GM19193 (cell line): ENCODE results near the gene CLIC1.

Experiments
- POLR2A ChIP-seq: IDR thresholded peaks from 4 replicates; pipeline ENCODE4 v1.6.1; 2011; ENCODE audit not compliant: insufficient read depth, insufficient read length; ENCODE audit errors: extremely low read depth

The CLIC1 gene

GRCh38 chr6:31761343-31761742 lies 25.0 kb upstream of the CLIC1 start:
- TF ChIP-seq POLR2A = no peak

- no peak for TF ChIP-seq POLR2A
Measured at GRCh38 chr6:31760790-31761189, 24.5 kb upstream of the CLIC1 start.

- no peak for TF ChIP-seq POLR2A
Measured at GRCh38 chr6:31758281-31758680, 22.0 kb upstream of the CLIC1 start.

- TF ChIP-seq POLR2A = no peak
Measured at GRCh38 chr6:31752739-31753319, 16.5 kb upstream of the CLIC1 start.

GRCh38 chr6:31750411-31751022 lies 14.2 kb upstream of the CLIC1 start:
- TF ChIP-seq POLR2A = no peak

- no peak for TF ChIP-seq POLR2A
Measured at GRCh38 chr6:31749301-31750036, 13.1 kb upstream of the CLIC1 start.

GRCh38 chr6:31744422-31744821 lies 8.1 kb upstream of the CLIC1 start:
- no peak for TF ChIP-seq POLR2A

- TF ChIP-seq POLR2A = no peak
Measured at GRCh38 chr6:31742894-31743293, 6.6 kb upstream of the CLIC1 start.

GRCh38 chr6:31741815-31742214 lies 5.5 kb upstream of the CLIC1 start:
- no peak for TF ChIP-seq POLR2A

GRCh38 chr6:31740397-31741223 lies 4.3 kb upstream of the CLIC1 start:
- no peak for TF ChIP-seq POLR2A

- TF ChIP-seq POLR2A = peak; percentile 58
Measured at GRCh38 chr6:31739639-31740396, 3.5 kb upstream of the CLIC1 start, which contains the start of gene MSH5. Gene MSH5 (plus strand): TSS chr6:31740005. CDS start chr6:31740467, 462 bp downstream.

GRCh38 chr6:31737991-31738979 lies 2.0 kb upstream of the CLIC1 start:
- TF ChIP-seq POLR2A = peak; percentile 42

GRCh38 chr6:31737315-31737990 lies 1.1 kb upstream of the CLIC1 start:
- peak; percentile 3 for TF ChIP-seq POLR2A
